B cell (primary cell): ENCODE measurements around the gene CDC45. TPM values are rescaled to one million over a fixed set of nuclear protein-coding genes. Genes with fewer than 3 reads are reported as not detected.

Experiments used
- ATAC-seq: fragments of 200-7000 bp; cut with Tn5 transposase; one replicate; pipeline ENCODE4 v1.10.0; 2021; ENCODE audit warnings: low read depth, mild to moderate bottlenecking, moderate number of reproducible peaks, moderate library complexity
- CTCF ChIA-PET: fragments of 350-600 bp; sonication (Branson Sonifier 250); formaldehyde crosslinking; loops from one replicate; lab custom pipeline; 2021; ENCODE audit warnings: antibody characterized with exemption, inconsistent platforms; lab: Charles Lee
- POLR2A ChIA-PET: fragments of 350-600 bp; sonication (Branson Sonifier 250); formaldehyde crosslinking; loops from one replicate; lab custom pipeline; 2021; ENCODE audit warnings: antibody characterized with exemption; lab: Charles Lee
- DNase-seq: peaks from one replicate; pipeline ENCODE4 v3.0.0; 2013
- H2AFZ ChIP-seq: 2 replicates; pipeline ENCODE4 v1.6.1; 2012; ENCODE audit warnings: mild to moderate bottlenecking, low read depth, low read length; ENCODE audit not compliant: insufficient read depth, poor library complexity, severe bottlenecking
- H3K27ac ChIP-seq, 2 donors: 1 replicate in 1 of 2; 2 replicates in 1 of 2; pipeline ENCODE4 v1.5.1; 2012 to 2013; ENCODE audit warnings: low read length in 2 of 2, mild to moderate bottlenecking in 2 of 2, moderate library complexity in 1 of 2
- H3K27me3 ChIP-seq, 4 experiments: fragments of 200-600 bp in 1 of 4; sonication (generic) in 1 of 4; replicated peaks in 1 of 4; 1 replicate in 2 of 4; 2 replicates in 2 of 4; pipeline versions ENCODE4 v1.6.1 to v1.7.0; 2013 to 2016; ENCODE audit warnings: low read length in 3 of 4, mild to moderate bottlenecking in 2 of 4, mixed read lengths in 1 of 4, moderate library complexity in 1 of 4; ENCODE audit not compliant: insufficient read depth in 4 of 4, control insufficient read depth in 3 of 4; ENCODE audit errors: control extremely low read depth in 1 of 4
- H3K36me3 ChIP-seq, 2 experiments: replicated peaks in 1 of 2; 1 replicate in 1 of 2; 2 replicates in 1 of 2; pipeline versions ENCODE4 v1.6.1 to v1.7.1; 2013; ENCODE audit warnings: low read length in 1 of 2; ENCODE audit not compliant: insufficient read depth in 2 of 2, control insufficient read depth in 1 of 2; ENCODE audit errors: control extremely low read depth in 1 of 2, extremely low read depth in 1 of 2
- H3K4me1 ChIP-seq, 2 donors: fragments of 200-600 bp in 1 of 2; sonication (generic) in 1 of 2; 1 replicate in 1 of 2; 2 replicates in 1 of 2; pipeline versions ENCODE4 v1.5.1 to v1.6.1; 2013 to 2017; ENCODE audit warnings: low read length in 2 of 2; ENCODE audit not compliant: control insufficient read depth in 2 of 2, insufficient read depth in 2 of 2
- H3K4me2 ChIP-seq: replicated peaks from 2 replicates; pipeline ENCODE3; 2012; ENCODE audit warnings: mild to moderate bottlenecking, low read depth, low read length; ENCODE audit not compliant: poor library complexity, severe bottlenecking
- H3K4me3 ChIP-seq, 5 experiments: fragments of 200-600 bp in 1 of 5; sonication (generic) in 1 of 5; 1 replicate in 3 of 5; 2 replicates in 2 of 5; pipeline versions ENCODE4 v1.5.1 to v1.7.0; 2011 to 2016; ENCODE audit warnings: low read length in 4 of 5, mild to moderate bottlenecking in 4 of 5, low read depth in 2 of 5, control low read depth in 1 of 5, moderate library complexity in 1 of 5; ENCODE audit not compliant: insufficient read depth in 1 of 5; ENCODE audit errors: control extremely low read depth in 1 of 5, extremely low read depth in 1 of 5
- H3K79me2 ChIP-seq: fragments of 200-600 bp; sonication (generic); one replicate; pipeline ENCODE4 v1.6.0; 2016; ENCODE audit warnings: low read length; ENCODE audit not compliant: control insufficient read depth, insufficient read depth
- H3K9ac ChIP-seq: fragments of 200-600 bp; sonication (generic); 2 replicates; pipeline ENCODE4 v1.6.1; 2017; ENCODE audit warnings: mild to moderate bottlenecking, low read length, moderate library complexity
- H3K9me3 ChIP-seq, 3 donors: one replicate each; pipeline versions ENCODE4 v1.6.1 to v1.7.1; 2013; ENCODE audit warnings: low read length in 2 of 3; ENCODE audit not compliant: control insufficient read depth in 2 of 3, insufficient read depth in 1 of 3; ENCODE audit errors: control extremely low read depth in 1 of 3
- H4K20me1 ChIP-seq: 2 replicates; pipeline ENCODE4 v1.6.0; 2012; ENCODE audit warnings: mild to moderate bottlenecking, low read length; ENCODE audit not compliant: insufficient read depth, control insufficient read depth, poor library complexity, severe bottlenecking
- H3K27ac Mint-ChIP-seq: one replicate; pipeline ENCODE4 v1.8.0; 2021; ENCODE audit warnings: mixed read lengths
- H3K27me3 Mint-ChIP-seq: one replicate; pipeline ENCODE4 v1.8.0; 2021; ENCODE audit warnings: mixed read lengths
- H3K4me1 Mint-ChIP-seq: one replicate; pipeline ENCODE4 v1.8.0; 2021; ENCODE audit warnings: mixed read lengths
- H3K4me3 Mint-ChIP-seq: one replicate; pipeline ENCODE4 v1.8.0; 2021; ENCODE audit warnings: mixed read lengths
- H3K9me3 Mint-ChIP-seq: one replicate; pipeline ENCODE4 v1.8.0; 2022; ENCODE audit warnings: mixed read lengths; ENCODE audit not compliant: insufficient read depth
- EZH2 ChIP-seq: IDR thresholded peaks from 2 replicates; pipeline ENCODE4 v1.6.1; 2012; ENCODE audit warnings: borderline replicate concordance, low read depth, mild to moderate bottlenecking, moderate library complexity, low read length; ENCODE audit not compliant: insufficient read depth, poor library complexity, severe bottlenecking
- WGBS: methylation state at CpG from one replicate; pipeline ENCODE4 v1.1.5; 2013; ENCODE audit warnings: missing lambda C conversion rate; ENCODE audit not compliant: insufficient coverage; 5-methylcytosine and 5-hydroxymethylcytosine counted together
- intact Hi-C: fragments of 100-400 bp; cut with micrococcal nuclease; formaldehyde crosslinking; loops from one replicate; pipeline ENCODE4 v1.10.0; 2022
- polyA plus RNA-seq: library from polyadenylated mRNA; depleted of rRNA; stranded (reverse); fragments of >200 nt; gene quantifications from 2 replicates; pipeline ENCODE4 v1.2.3, GENCODE V29; 2012
- total RNA-seq, 2 donors: library from RNA; stranded (reverse); fragments of 120-200 nt in 1 of 2; gene quantifications; 1 replicate in 1 of 2; 2 replicates in 1 of 2; pipeline versions ENCODE4 v1.2.3 to v1.2.4, GENCODE V29; 2013 to 2022
- TF ChIP-seq, protein P1 (sequence below): fragments of 200-600 bp; IDR thresholded peaks from one replicate; pipeline ENCODE4 v1.8.0; 2022; ENCODE audit warnings: antibody characterized with exemption, mild to moderate bottlenecking

Gene CDC45
- total and polyA plus RNA-seq, 2 donors (not counting 1 experiment from before 2014, with no cell fraction given): 0.49 to 1.4 TPM

DNA sequence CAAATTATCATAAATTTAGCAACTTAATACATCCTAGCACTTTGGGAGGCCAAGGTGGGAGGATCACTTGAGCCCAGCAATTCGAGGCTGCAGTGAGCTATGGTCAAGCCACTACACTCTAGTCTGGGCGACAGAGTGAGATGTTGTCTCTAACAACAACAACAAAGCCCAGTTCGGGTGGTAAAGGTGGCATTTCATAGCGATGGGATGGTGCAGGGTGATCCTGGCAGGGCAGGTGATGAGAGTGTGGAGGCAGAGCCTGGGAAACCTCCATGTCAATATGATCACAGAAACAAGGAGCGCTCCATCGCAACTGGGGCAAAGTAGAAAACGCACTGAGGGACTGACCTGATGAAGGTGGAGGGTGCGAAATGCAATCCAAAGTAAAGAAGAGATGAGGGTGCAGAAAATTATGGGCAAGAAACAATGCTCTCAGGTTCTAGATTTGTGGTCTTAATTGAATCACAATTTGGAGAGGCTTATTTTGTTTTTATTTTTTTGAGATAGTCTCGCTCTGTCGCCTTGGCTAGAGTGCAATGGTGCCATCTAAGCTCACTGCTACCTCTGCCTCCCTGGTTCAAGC lies 77.3 kb downstream of the CDC45 start:
- intact Hi-C loops: no loop called here

DNA sequence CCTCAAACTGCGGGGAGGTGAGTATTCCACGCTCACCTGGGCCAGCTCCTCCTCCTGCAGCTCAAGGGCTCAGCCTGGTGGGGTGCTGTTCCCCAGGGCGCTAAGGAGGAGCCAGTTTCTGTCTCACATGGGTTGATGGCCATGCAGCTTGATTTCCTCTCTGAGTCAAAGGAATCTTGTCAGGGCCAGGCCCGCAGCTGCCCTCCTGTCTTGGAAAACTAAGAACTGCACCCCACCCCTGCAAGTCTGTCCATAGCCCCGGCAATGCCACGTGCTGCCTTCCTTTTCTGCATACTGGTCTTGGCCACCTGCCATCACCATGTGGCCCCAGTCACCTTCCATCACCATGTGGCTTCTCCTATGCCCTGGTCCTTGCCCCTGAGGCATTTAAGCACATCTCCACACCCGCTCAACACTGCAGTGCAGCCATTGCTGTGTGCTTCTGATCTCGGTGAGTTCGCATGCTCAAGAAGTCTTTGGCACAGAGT lies 79.6 kb downstream of the CDC45 start:
- intact Hi-C loops: no loop called here
- TF ChIP-seq, protein P1, sequence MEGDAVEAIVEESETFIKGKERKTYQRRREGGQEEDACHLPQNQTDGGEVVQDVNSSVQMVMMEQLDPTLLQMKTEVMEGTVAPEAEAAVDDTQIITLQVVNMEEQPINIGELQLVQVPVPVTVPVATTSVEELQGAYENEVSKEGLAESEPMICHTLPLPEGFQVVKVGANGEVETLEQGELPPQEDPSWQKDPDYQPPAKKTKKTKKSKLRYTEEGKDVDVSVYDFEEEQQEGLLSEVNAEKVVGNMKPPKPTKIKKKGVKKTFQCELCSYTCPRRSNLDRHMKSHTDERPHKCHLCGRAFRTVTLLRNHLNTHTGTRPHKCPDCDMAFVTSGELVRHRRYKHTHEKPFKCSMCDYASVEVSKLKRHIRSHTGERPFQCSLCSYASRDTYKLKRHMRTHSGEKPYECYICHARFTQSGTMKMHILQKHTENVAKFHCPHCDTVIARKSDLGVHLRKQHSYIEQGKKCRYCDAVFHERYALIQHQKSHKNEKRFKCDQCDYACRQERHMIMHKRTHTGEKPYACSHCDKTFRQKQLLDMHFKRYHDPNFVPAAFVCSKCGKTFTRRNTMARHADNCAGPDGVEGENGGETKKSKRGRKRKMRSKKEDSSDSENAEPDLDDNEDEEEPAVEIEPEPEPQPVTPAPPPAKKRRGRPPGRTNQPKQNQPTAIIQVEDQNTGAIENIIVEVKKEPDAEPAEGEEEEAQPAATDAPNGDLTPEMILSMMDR: no peak
- TF ChIP-seq EZH2: no peak
- H3K4me3 ChIP-seq: no peak overlapping the region
- WGBS: 89% methylated on average over 9 of the region's 9 CpGs
- CTCF ChIA-PET: no interaction called here
- H3K27me3 ChIP-seq: peaks cover 0 to 9% (median under 1%) of the 10 kb centered on the region in 4 experiments
- POLR2A ChIA-PET: no interaction called here
- no peak overlapping the region for H2AFZ ChIP-seq
- H3K4me1 ChIP-seq: no peaks in the 10 kb centered on the region
- H3K9me3 Mint-ChIP-seq: no peaks in the 10 kb centered on the region
- no peak overlapping the region for H3K4me3 Mint-ChIP-seq
- H4K20me1 ChIP-seq: no peaks in the 10 kb centered on the region
- H3K4me1 Mint-ChIP-seq: no peaks in the 10 kb centered on the region
- H3K79me2 ChIP-seq: no peaks in the 10 kb centered on the region
- DNase-seq: no peak
- ATAC-seq: no peak
- no peak overlapping the region for H3K27ac ChIP-seq
- H3K27me3 Mint-ChIP-seq: peaks cover 19% of the 10 kb centered on the region
- no peaks in the 10 kb centered on the region for H3K36me3 ChIP-seq
- no peak overlapping the region for H3K4me2 ChIP-seq
- H3K27ac Mint-ChIP-seq: no peak overlapping the region
- peaks cover 0 to 3% (median 0%) of the 10 kb centered on the region in 3 donors for H3K9me3 ChIP-seq
- no peak overlapping the region for H3K9ac ChIP-seq

More for the DNA sequence above, 77.3 kb downstream of the CDC45 start:
- H3K9me3 ChIP-seq: peaks cover 0 to 8% (median 5%) of the 10 kb centered on the region in 3 donors
- ChIA-PET CTCF (no interaction called here), POLR2A (no interaction called here)
- peaks cover 0 to 9% (median under 1%) of the 10 kb centered on the region in 4 experiments for H3K27me3 ChIP-seq
- Mint-ChIP-seq H3K27me3 (peaks cover 23% of the 10 kb centered on the region), H3K9me3 (no peaks in the 10 kb centered on the region), H3K4me1 (no peaks in the 10 kb centered on the region), H3K27ac (no peak overlapping the region), H3K4me3 (no peak overlapping the region)
- no peak overlapping the region for H3K27ac ChIP-seq
- H3K79me2 ChIP-seq: no peaks in the 10 kb centered on the region
- TF ChIP-seq EZH2: no peak
- TF ChIP-seq, protein P1: no peak
- no peaks in the 10 kb centered on the region for H3K36me3 ChIP-seq
- DNase-seq: no peak
- no peak overlapping the region for H3K4me3 ChIP-seq
- no peak overlapping the region for H3K4me2 ChIP-seq
- H2AFZ ChIP-seq: no peak overlapping the region
- ATAC-seq: no peak
- 100% methylated on average over 6 of the region's 10 CpGs for WGBS
- no peaks in the 10 kb centered on the region for H3K4me1 ChIP-seq
- H4K20me1 ChIP-seq: no peaks in the 10 kb centered on the region
- H3K9ac ChIP-seq: no peak overlapping the region
